K562 (cell line): ENCODE data around the gene PPM1F. TPM values are rescaled to one million over a fixed set of nuclear protein-coding genes. Genes with fewer than 3 reads are reported as not detected.
A peak's percentile ranks its signal among the peaks of the same experiment; 100 is the strongest.

Experiments used
- ATAC-seq: fragments of 200-7000 bp; cut with Tn5 transposase; 3 replicates; pipeline ENCODE4 v1.9.1; 2020; ENCODE audit warnings: moderate library complexity
- BruUV-seq: library from RNA; stranded (reverse); fragments of 400-500 nt; replicated peaks from 2 replicates; lab custom pipeline; 2021; lab: Mats Ljungman, UMichigan
- CTCF ChIA-PET: fragments of 300-600 bp; formaldehyde crosslinking; extraction: SDS; loops from one replicate; lab custom pipeline; 2021; ENCODE audit warnings: low intra/inter-chr PET ratio; lab: Yijun Ruan, JAX
- POLR2A ChIA-PET: fragments of 300-600, 350-650 bp; sonication (Branson Sonifier 250); formaldehyde crosslinking; extraction: SDS; loops from one replicate; lab custom pipeline; 2021; ENCODE audit warnings: antibody characterized with exemption, inconsistent platforms; lab: Yijun Ruan, JAX
- DNase-seq, 4 experiments: peaks; one replicate each; pipeline versions ENCODE4 v3.0.0 to v3.0.0-alpha.2; 2011 to 2018; ENCODE audit warnings: low spot score in 3 of 4, mixed read lengths in 3 of 4; ENCODE audit errors: extremely low read depth in 1 of 4
- FAIRE-seq: peaks from 2 replicates; lab custom pipeline; 2011; peaks lifted over from hg19 to GRCh38; lab: Jason Lieb, UNC
- H2AFZ ChIP-seq: 2 replicates; pipeline ENCODE4 v1.6.0; 2011; ENCODE audit warnings: low read depth, low read length, control low read depth, inconsistent platforms
- H3K27ac ChIP-seq: fragments of 200-600 bp; 3 replicates; pipeline ENCODE4 v1.8.0; 2011; ENCODE audit warnings: low read depth, mild to moderate bottlenecking, control low read depth, inconsistent platforms, low read length, moderate library complexity, mixed read lengths; ENCODE audit errors: extremely low read depth
- H3K27me3 ChIP-seq, 2 experiments: fragments of 300-600 bp in 1 of 2; 2 replicates in 1 of 2; 3 replicates in 1 of 2; pipeline versions ENCODE4 v1.6.0 to v1.8.0; 2011; ENCODE audit warnings: inconsistent platforms in 2 of 2, low read length in 2 of 2, mild to moderate bottlenecking in 1 of 2, mixed read lengths in 1 of 2, moderate library complexity in 1 of 2; ENCODE audit not compliant: control insufficient read depth in 2 of 2, insufficient read depth in 2 of 2
- H3K36me3 ChIP-seq: fragments of 300-600 bp; 3 replicates; pipeline ENCODE4 v1.8.0; 2011; ENCODE audit warnings: mild to moderate bottlenecking, low read length, inconsistent platforms; ENCODE audit not compliant: control insufficient read depth, insufficient read depth
- H3K4me1 ChIP-seq, 2 experiments: fragments of 200-600 bp in 1 of 2; replicated peaks in 1 of 2; 2 replicates in 1 of 2; 3 replicates in 1 of 2; pipeline versions ENCODE4 v1.5.1 to v1.8.0; 2011; ENCODE audit warnings: inconsistent platforms in 2 of 2, low read length in 2 of 2, mild to moderate bottlenecking in 1 of 2, mixed read lengths in 1 of 2, moderate library complexity in 1 of 2; ENCODE audit not compliant: control insufficient read depth in 2 of 2, insufficient read depth in 2 of 2
- H3K4me2 ChIP-seq: 2 replicates; pipeline ENCODE4 v1.6.1; 2011; ENCODE audit warnings: low read length, control low read depth, inconsistent platforms, mixed read lengths; ENCODE audit not compliant: insufficient read depth
- H3K4me3 ChIP-seq: fragments of 200-600 bp; sonication (generic), shearing (Covaris generic); 2 replicates; pipeline ENCODE4 v1.5.1; 2016; ENCODE audit warnings: control low read depth, inconsistent platforms
- H3K79me2 ChIP-seq: fragments of 200-600 bp; 3 replicates; pipeline ENCODE4 v1.8.0; 2011; ENCODE audit warnings: low read length, inconsistent platforms; ENCODE audit not compliant: control insufficient read depth, insufficient read depth
- H3K9ac ChIP-seq, 2 experiments: 2 replicates each; pipeline versions ENCODE4 v1.6.0 to v1.6.1; 2011; ENCODE audit warnings: low read depth in 2 of 2, low read length in 2 of 2, control low read depth in 1 of 2, inconsistent platforms in 1 of 2, mild to moderate bottlenecking in 1 of 2, mixed read lengths in 1 of 2; ENCODE audit not compliant: insufficient read depth in 1 of 2
- H3K9me1 ChIP-seq: one replicate; pipeline ENCODE4 v1.6.0; 2011; ENCODE audit warnings: inconsistent platforms, mild to moderate bottlenecking, low read length, moderate library complexity; ENCODE audit not compliant: control insufficient read depth, insufficient read depth
- H3K9me3 ChIP-seq: replicated peaks from 2 replicates; pipeline ENCODE4 v1.5.1; 2011; ENCODE audit warnings: low read depth, low read length, inconsistent platforms; ENCODE audit not compliant: control insufficient read depth, insufficient read depth
- H4K20me1 ChIP-seq: replicated peaks from 2 replicates; pipeline ENCODE4 v1.6.1; 2011; ENCODE audit warnings: low read length, inconsistent platforms, mixed read lengths; ENCODE audit not compliant: control insufficient read depth, insufficient read depth
- DDX20 ChIP-seq: fragments of 450-650 bp; IDR thresholded peaks from 2 replicates; pipeline ENCODE4 v1.6.1; 2016; ENCODE audit warnings: missing genetic modification characterization, low read depth, mild to moderate bottlenecking, missing compliant biosample characterization, moderate library complexity
- SP2 ChIP-seq: IDR thresholded peaks from 2 replicates; pipeline ENCODE4 v1.6.1; 2011; ENCODE audit warnings: mild to moderate bottlenecking, low read depth, low read length, moderate library complexity; ENCODE audit not compliant: poor library complexity, severe bottlenecking; ENCODE audit errors: extremely low read depth
- ZNF217 ChIP-seq: sonication (generic); formaldehyde crosslinking; IDR thresholded peaks from 2 replicates; pipeline ENCODE4 v1.8.0; 2022; ENCODE audit warnings: mild to moderate bottlenecking, missing genetic modification reagents
- WGBS: fragments of 100-300 bp; shearing (Covaris generic); methylation state at CpG from one replicate; pipeline ENCODE4 v1.1.6; 2016; ENCODE audit warnings: low coverage, mixed read lengths; ENCODE audit not compliant: insufficient coverage; ENCODE audit errors: missing lambda C conversion rate; 5-methylcytosine and 5-hydroxymethylcytosine counted together
- in situ Hi-C: fragments of 300-500 bp; cut with MboI; formaldehyde crosslinking; loops from 4 replicates; pipeline ENCODE4 v1.15.0; 2018; ENCODE audit warnings: inconsistent platforms, mixed read lengths
- intact Hi-C: fragments of 100-400 bp; cut with micrococcal nuclease; formaldehyde crosslinking; loops from 2 replicates; pipeline ENCODE4 v1.14.2; 2022
- polyA plus RNA-seq, 8 experiments: library from polyadenylated mRNA; depleted of rRNA in 4 of 8; stranded (reverse) in 5 of 8; unstranded in 3 of 8; fragments of >200 nt; fragmentation: Nextera tagmentation in 2 of 8; fragmentation: Illumina TruSeq in 1 of 8; extraction: Ambion mirVana in 2 of 8; extraction: Trizol in 1 of 8; gene quantifications; 2 replicates each; pipeline versions ENCODE4 v1.2.1 to v1.2.3, GENCODE V29; 2011 to 2014; ENCODE audit warnings: inconsistent platforms in 1 of 8, missing spikeins in 1 of 8
- total RNA-seq, 7 experiments: library from RNA; depleted of rRNA in 6 of 7; stranded (reverse); fragments of >200 nt in 6 of 7; fragmentation: Illumina TruSeq in 2 of 7; extraction: Trizol in 2 of 7; gene quantifications; 2 replicates each; pipeline versions ENCODE4 v1.2.1 to v1.2.3, GENCODE V29; 2011 to 2021; ENCODE audit warnings: low replicate concordance in 1 of 7
- TF ChIP-seq, protein P1 (sequence below): sonication (generic); formaldehyde crosslinking; IDR thresholded peaks from 2 replicates; pipeline ENCODE4 v1.8.0; 2022; ENCODE audit warnings: missing genetic modification reagents, mild to moderate bottlenecking, borderline replicate concordance
- TF ChIP-seq, protein P2 (sequence below): sonication (generic); formaldehyde crosslinking; IDR thresholded peaks from 2 replicates; pipeline ENCODE4 v1.8.0; 2022; ENCODE audit warnings: mild to moderate bottlenecking, missing genetic modification reagents
- TF ChIP-seq, protein P3 (sequence below): sonication (generic); formaldehyde crosslinking; IDR thresholded peaks from 2 replicates; pipeline ENCODE4 v1.8.1; 2023; ENCODE audit warnings: mild to moderate bottlenecking, missing genetic modification reagents

Gene PPM1F
- total and polyA plus RNA-seq, 9 of the 15 experiments (the other 6 are each of a cell fraction or from before 2014, with no cell fraction given) = 2.1 to 159 (median 64.0) TPM

DNA sequence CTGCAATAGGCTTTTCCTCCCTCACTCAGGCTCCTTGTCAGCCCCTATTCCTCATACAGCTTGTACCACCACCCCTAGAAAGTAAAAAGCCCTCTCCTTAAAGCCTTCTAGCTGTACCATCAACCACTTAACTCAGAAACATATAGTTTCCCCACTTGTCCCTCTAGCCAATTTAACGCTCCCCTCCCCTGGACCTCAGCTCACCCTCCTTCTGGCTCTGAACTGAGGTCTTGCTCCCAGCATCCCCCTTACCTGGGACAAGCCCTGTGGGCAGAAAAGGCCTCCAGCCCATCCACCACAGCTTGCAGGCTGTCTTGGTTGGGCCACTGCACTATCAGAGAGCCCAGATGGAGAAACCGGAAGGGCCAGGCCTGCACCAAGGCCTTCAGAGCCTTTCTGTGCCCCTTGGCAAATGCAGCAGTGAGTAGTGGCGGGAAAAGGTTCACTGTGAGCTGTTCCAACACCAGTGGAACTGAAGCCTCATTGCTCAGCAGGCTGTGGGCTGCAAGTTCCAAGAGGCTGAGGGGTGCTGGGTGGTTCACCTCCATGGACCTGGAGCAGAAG is 42.3 kb upstream of the PPM1F start:
- 57% methylated on average over 3 of the region's 3 CpGs for WGBS
- BruUV-seq = no TSS peak
- Histone ChIP-seq H3K79me2 (no peaks in the 10 kb centered on the region), H3K4me1 (peaks cover 17 to 18% of the 10 kb centered on the region in 2 experiments; a peak in 4 of 5 replicates), H3K9me3 (no peaks in the 10 kb centered on the region), H3K9ac (peak overlapping the region in 1 of 2 experiments; percentile 21; a peak in 1 of 4 replicates), H3K36me3 (no peaks in the 10 kb centered on the region), H4K20me1 (no peaks in the 10 kb centered on the region), H3K27me3 (peaks cover 0 to 6% of the 10 kb centered on the region in 2 experiments; a peak in 2 of 5 replicates), H3K4me2 (no peak overlapping the region), H3K9me1 (no peaks in the 10 kb centered on the region), H2AFZ (peak overlapping the region; percentile 1; the same call in 1 of the 2 replicates), H3K27ac (no peak overlapping the region), H3K4me3 (no peak overlapping the region)
- intact Hi-C loops = no loop called here
- POLR2A ChIA-PET = interaction anchor here (1.0 to 22.7 kb wide), 6 partner anchors 10 to 29 kb away, joined by 3 to 382 read pairs (median 45); partner anchors contain the start of gene TOP3B
- TF ChIP-seq, protein P1, sequence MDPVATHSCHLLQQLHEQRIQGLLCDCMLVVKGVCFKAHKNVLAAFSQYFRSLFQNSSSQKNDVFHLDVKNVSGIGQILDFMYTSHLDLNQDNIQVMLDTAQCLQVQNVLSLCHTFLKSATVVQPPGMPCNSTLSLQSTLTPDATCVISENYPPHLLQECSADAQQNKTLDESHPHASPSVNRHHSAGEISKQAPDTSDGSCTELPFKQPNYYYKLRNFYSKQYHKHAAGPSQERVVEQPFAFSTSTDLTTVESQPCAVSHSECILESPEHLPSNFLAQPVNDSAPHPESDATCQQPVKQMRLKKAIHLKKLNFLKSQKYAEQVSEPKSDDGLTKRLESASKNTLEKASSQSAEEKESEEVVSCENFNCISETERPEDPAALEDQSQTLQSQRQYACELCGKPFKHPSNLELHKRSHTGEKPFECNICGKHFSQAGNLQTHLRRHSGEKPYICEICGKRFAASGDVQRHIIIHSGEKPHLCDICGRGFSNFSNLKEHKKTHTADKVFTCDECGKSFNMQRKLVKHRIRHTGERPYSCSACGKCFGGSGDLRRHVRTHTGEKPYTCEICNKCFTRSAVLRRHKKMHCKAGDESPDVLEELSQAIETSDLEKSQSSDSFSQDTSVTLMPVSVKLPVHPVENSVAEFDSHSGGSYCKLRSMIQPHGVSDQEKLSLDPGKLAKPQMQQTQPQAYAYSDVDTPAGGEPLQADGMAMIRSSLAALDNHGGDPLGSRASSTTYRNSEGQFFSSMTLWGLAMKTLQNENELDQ (CRISPR knock-in tag) = 0 out of 2 replicates have a peak, but pooled peaks have one; percentile 30
- TF ChIP-seq, protein P2, sequence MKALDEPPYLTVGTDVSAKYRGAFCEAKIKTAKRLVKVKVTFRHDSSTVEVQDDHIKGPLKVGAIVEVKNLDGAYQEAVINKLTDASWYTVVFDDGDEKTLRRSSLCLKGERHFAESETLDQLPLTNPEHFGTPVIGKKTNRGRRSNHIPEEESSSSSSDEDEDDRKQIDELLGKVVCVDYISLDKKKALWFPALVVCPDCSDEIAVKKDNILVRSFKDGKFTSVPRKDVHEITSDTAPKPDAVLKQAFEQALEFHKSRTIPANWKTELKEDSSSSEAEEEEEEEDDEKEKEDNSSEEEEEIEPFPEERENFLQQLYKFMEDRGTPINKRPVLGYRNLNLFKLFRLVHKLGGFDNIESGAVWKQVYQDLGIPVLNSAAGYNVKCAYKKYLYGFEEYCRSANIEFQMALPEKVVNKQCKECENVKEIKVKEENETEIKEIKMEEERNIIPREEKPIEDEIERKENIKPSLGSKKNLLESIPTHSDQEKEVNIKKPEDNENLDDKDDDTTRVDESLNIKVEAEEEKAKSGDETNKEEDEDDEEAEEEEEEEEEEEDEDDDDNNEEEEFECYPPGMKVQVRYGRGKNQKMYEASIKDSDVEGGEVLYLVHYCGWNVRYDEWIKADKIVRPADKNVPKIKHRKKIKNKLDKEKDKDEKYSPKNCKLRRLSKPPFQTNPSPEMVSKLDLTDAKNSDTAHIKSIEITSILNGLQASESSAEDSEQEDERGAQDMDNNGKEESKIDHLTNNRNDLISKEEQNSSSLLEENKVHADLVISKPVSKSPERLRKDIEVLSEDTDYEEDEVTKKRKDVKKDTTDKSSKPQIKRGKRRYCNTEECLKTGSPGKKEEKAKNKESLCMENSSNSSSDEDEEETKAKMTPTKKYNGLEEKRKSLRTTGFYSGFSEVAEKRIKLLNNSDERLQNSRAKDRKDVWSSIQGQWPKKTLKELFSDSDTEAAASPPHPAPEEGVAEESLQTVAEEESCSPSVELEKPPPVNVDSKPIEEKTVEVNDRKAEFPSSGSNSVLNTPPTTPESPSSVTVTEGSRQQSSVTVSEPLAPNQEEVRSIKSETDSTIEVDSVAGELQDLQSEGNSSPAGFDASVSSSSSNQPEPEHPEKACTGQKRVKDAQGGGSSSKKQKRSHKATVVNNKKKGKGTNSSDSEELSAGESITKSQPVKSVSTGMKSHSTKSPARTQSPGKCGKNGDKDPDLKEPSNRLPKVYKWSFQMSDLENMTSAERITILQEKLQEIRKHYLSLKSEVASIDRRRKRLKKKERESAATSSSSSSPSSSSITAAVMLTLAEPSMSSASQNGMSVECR (CRISPR knock-in tag) = peak; percentile 41; the same call in 1 of the 2 replicates
- TF ChIP-seq, protein P3, sequence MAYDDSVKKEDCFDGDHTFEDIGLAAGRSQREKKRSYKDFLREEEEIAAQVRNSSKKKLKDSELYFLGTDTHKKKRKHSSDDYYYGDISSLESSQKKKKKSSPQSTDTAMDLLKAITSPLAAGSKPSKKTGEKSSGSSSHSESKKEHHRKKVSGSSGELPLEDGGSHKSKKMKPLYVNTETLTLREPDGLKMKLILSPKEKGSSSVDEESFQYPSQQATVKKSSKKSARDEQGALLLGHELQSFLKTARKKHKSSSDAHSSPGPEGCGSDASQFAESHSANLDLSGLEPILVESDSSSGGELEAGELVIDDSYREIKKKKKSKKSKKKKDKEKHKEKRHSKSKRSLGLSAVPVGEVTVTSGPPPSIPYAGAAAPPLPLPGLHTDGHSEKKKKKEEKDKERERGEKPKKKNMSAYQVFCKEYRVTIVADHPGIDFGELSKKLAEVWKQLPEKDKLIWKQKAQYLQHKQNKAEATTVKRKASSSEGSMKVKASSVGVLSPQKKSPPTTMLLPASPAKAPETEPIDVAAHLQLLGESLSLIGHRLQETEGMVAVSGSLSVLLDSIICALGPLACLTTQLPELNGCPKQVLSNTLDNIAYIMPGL (CRISPR knock-in tag) = peak; percentile 72; the same call in 1 of the 2 replicates
- TF ChIP-seq SP2 (no peak), DDX20 (no peak), ZNF217 (peak; percentile 63; the same call in 1 of the 2 replicates)
- in situ Hi-C loops = no loop called here
- ATAC-seq (peak; percentile 1; the same call in 2 of the 3 replicates), FAIRE-seq (no peak), DNase-seq (peak in 1 of 4 experiments; percentile 54)
- CTCF ChIA-PET = no interaction called here
